Right lobe of liver (tissue), 6 donors: ENCODE results near the gene ARPC5. TPM values are rescaled to one million over a fixed set of nuclear protein-coding genes. Genes with fewer than 3 reads are reported as not detected.
"Not testable (repeated sequence)": the region's sequence is repeated elsewhere in the genome, so short reads cannot be mapped to it uniquely, and the experiment has no call there.

Experiments used
- ATAC-seq, 4 donors: fragments of 200-7000 bp; cut with Tn5 transposase; one replicate each; pipeline ENCODE4 v1.9.1; 2020; ENCODE audit warnings: mild to moderate bottlenecking in 4 of 4, moderate library complexity in 4 of 4
- DNase-seq, 3 donors: peaks; one replicate each; pipeline ENCODE4 v3.0.0-alpha.2; 2020
- H3K27ac ChIP-seq, 3 donors: fragments of 200-600 bp; one replicate each; pipeline ENCODE4 v1.8.0; 2022
- H3K27me3 ChIP-seq, 2 donors: fragments of 200-600 bp; one replicate each; pipeline ENCODE4 v1.8.0; 2022
- H3K36me3 ChIP-seq, 4 donors: fragments of 200-600 bp; sonication (generic) in 1 of 4; one replicate each; pipeline versions ENCODE4 v1.5.1 to v1.8.0; 2017 to 2022; ENCODE audit warnings: control low read depth in 1 of 4
- H3K4me1 ChIP-seq, 4 donors: fragments of 200-600 bp; sonication (generic) in 1 of 4; one replicate each; pipeline versions ENCODE4 v1.5.1 to v1.8.0; 2017 to 2022; ENCODE audit warnings: control low read depth in 1 of 4
- H3K4me3 ChIP-seq, 3 donors: fragments of 200-600 bp; one replicate each; pipeline ENCODE4 v1.8.0; 2022
- H3K9me3 ChIP-seq, 4 donors: fragments of 200-600 bp; sonication (generic) in 1 of 4; one replicate each; pipeline versions ENCODE4 v1.5.1 to v1.8.0; 2017 to 2022; ENCODE audit warnings: control low read depth in 1 of 4
- CTCF ChIP-seq, 4 donors: fragments of 200-600 bp in 3 of 4; fragments of 450-650 bp in 1 of 4; IDR thresholded peaks; one replicate each; pipeline versions ENCODE4 v1.5.1 to v1.8.0; 2016 to 2022; ENCODE audit warnings: antibody characterized with exemption in 4 of 4, mild to moderate bottlenecking in 2 of 4
- POLR2A ChIP-seq: fragments of 450-650 bp; IDR thresholded peaks from one replicate; pipeline ENCODE4 v1.6.1; 2017; ENCODE audit warnings: antibody characterized with exemption, mild to moderate bottlenecking
- WGBS: methylation state at CpG from one replicate; pipeline ENCODE4 v1.1.6; 2018; ENCODE audit warnings: low coverage, low lambda C conversion rate; ENCODE audit not compliant: insufficient coverage; ENCODE audit errors: missing lambda C conversion rate; 5-methylcytosine and 5-hydroxymethylcytosine counted together
- intact Hi-C, 2 donors: fragments of 100-400 bp; cut with DNase I; formaldehyde crosslinking; loops; one replicate each; pipeline versions ENCODE4 v1.11.2 to v1.14.1; 2022
- total RNA-seq, 6 experiments: library from RNA; depleted of rRNA in 2 of 6; stranded (reverse); fragments of >200 nt in 2 of 6; fragmentation: NEBNext Ultra II Directional in 3 of 6; extraction: Animal tissue kit (Norgen Biotek cat#: 25700) in 3 of 6; gene quantifications; one replicate each; pipeline versions ENCODE4 v1.1.0 to v1.2.4, GENCODE V29; 2016 to 2023
- donor health status: DM: no; HTN: yes; CAD: no.
- donor health status: DM: no; HTN: no; CAD: no.
- donor health status: DM: no; HTN: no; CAD: no.
- donor health status: DM: no; HTN: yes; CAD: no.
- donor health status: DM: no; HTN: yes; CAD: no.

ARPC5 gene
- total RNA-seq, 6 experiments from 2014 or later, result 23.6 to 70.5 (median 41.3) TPM

DNA sequence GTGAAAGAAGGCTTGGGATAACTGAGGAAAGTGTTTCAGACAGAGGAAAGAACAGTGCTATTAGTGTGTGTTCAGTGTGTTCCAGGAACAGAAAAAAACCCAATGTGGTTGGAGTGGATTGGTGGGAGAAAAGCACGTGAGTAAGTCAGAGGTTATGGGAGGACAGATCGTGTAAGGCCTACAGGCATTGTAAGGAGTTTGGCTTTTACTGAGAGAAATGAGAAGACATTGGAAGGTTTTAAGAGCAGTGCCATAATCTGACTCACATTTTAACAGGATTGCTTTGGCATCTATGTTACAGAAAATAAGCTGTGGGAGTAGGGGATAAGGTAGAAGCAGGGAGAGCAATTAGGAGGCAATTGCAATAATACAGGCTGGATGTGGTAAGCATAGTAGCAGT is 4.8 kb downstream of the ARPC5 start:
- Histone ChIP-seq H3K4me3 (no peak overlapping the region), H3K36me3 (peaks cover 6 to 25% (median 10%) of the 10 kb centered on the region in 4 donors), H3K9me3 (no peaks in the 10 kb centered on the region), H3K4me1 (peaks cover 0 to 43% (median 18%) of the 10 kb centered on the region in 4 donors), H3K27ac (no peak overlapping the region), H3K27me3 (no peaks in the 10 kb centered on the region)
- TF ChIP-seq CTCF (IDR thresholded peaks at IDR 0.05) (no peak), POLR2A (no peak)
- intact Hi-C loops, result loop anchor here in 1 of 2 donors (10.0 kb wide), 1 partner anchor 156 kb away; the partner anchor contains the start of gene SMG7
- 48% methylated on average over 2 of the region's 2 CpGs for WGBS
- no peak for ATAC-seq
- no peak for DNase-seq

DNA sequence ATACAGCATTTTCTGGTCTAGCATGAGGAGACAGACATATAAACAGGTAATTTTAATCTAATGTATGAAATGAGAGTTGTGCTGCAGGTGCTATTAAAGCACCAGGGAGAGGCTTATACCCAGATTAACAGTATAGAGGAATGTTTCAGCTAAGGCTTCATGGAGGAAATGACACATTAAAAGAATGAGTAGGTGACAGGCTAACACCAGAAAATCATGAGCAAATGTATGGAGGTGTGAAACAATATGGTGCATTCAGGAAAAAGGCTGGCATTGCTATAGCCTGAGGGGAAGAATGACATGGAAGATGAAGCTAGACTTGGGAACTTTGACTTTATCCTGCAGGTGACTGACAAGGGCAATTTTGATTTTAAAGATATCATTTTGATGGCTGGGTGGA is 7.0 kb downstream of the ARPC5 start:
- peaks cover 6 to 25% (median 10%) of the 10 kb centered on the region in 4 donors for H3K36me3 ChIP-seq
- H3K9me3 ChIP-seq, result no peaks in the 10 kb centered on the region
- no peak for DNase-seq
- intact Hi-C loops, result no loop called here
- TF ChIP-seq CTCF (IDR thresholded peaks at IDR 0.05) (no peak), POLR2A (no peak)
- H3K4me3 ChIP-seq, result no peak overlapping the region
- peaks cover 0 to 37% (median 17%) of the 10 kb centered on the region in 4 donors for H3K4me1 ChIP-seq
- H3K27ac ChIP-seq, result no peak overlapping the region
- ATAC-seq, result no peak
- no peaks in the 10 kb centered on the region for H3K27me3 ChIP-seq

DNA sequence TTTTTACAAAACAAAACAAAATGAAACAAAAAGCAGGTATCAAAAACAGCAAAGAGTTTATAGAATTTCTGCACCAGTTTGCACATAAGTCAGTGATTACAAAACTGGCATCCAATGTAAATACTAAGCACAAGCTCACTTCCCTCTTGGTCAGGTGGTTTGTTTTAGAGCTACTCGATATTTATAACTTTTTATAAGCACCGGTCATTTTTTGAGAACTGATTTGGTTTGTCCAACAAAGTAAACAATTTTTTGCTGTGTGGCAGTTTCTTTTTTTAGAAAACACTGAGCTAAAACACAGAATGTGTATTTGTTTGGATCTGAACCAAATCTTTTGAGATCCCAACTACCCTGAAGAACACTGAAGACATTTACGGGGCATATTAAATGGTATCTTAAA is 9.3 kb downstream of the ARPC5 start:
- H3K9me3 ChIP-seq, intact Hi-C loops, DNase-seq, H3K4me3 ChIP-seq, H3K27me3 ChIP-seq: not testable (repeated sequence)
- peak; percentile 64 to 70 (median 66) for ATAC-seq
- H3K36me3 ChIP-seq, result peaks cover 6 to 25% (median 10%) of the 10 kb centered on the region in 4 donors
- H3K27ac ChIP-seq, result peak overlapping the region; percentile 15 to 47 (median 16)
- peaks cover 0 to 25% (median 9%) of the 10 kb centered on the region in 4 donors for H3K4me1 ChIP-seq
- 10% methylated on average over 3 of the region's 3 CpGs for WGBS

- 45% methylated on average over 10 of the region's 10 CpGs for WGBS
- TF ChIP-seq POLR2A, result no peak
- TF ChIP-seq CTCF (IDR thresholded peaks at IDR 0.05), result peak; percentile 54 to 80 (median 60)
- Histone ChIP-seq H3K4me1 (peaks cover 0 to 25% (median 9%) of the 10 kb centered on the region in 4 donors), H3K27me3 (no peaks in the 10 kb centered on the region), H3K4me3 (no peak overlapping the region), H3K27ac (no peak overlapping the region), H3K36me3 (peaks cover 0 to 2% (median 0%) of the 10 kb centered on the region in 4 donors), H3K9me3 (no peaks in the 10 kb centered on the region)
- intact Hi-C loops, result no loop called here
- DNase-seq, result no peak
- peak; percentile 93 to 97 (median 94) for ATAC-seq
Observed at GRCh38 chr1:183622884-183623785, 12.4 kb downstream of the ARPC5 start.

DNA sequence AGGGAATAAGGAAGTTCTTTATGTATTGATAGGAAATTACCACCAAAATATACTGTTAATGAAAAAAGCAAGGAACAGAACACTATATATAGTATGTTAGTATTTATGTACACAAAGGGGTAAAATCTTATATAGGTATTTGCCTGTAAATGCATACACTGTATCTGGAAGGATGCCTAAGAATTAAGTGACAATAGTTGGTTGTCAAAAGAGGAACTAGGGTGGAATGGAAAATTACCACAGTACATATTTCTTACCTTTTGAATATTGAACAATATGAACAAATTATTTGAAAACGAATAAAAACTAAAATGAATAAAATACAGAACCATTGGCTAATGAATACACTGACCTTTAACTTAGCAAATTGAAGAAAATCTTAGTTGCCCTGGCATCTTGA is 13.6 kb downstream of the ARPC5 start:
- 33% methylated on average over 1 of the region's 1 CpG for WGBS
- DNase-seq, result no peak
- no peaks in the 10 kb centered on the region for H3K36me3 ChIP-seq
- no peaks in the 10 kb centered on the region for H3K9me3 ChIP-seq
- intact Hi-C loops, result no loop called here
- no peak overlapping the region for H3K27ac ChIP-seq
- H3K27me3 ChIP-seq, result no peaks in the 10 kb centered on the region
- H3K4me1 ChIP-seq, result peaks cover 0 to 25% (median 9%) of the 10 kb centered on the region in 4 donors
- TF ChIP-seq POLR2A (no peak), CTCF (IDR thresholded peaks at IDR 0.05) (no peak)
- H3K4me3 ChIP-seq, result no peak overlapping the region
- ATAC-seq, result no peak
